Activated T-cell treated with anti-CD3 and anti-CD28 coated beads for 1 hour (primary cell): ENCODE data around the gene ZC3H15.
"Not testable (repeated sequence)": the region's sequence is repeated elsewhere in the genome, so short reads cannot be mapped to it uniquely, and the experiment has no call there.

ENCODE experiments used
- DNase-seq: peaks from one replicate; pipeline ENCODE4 v3.0.0-alpha.2; 2020; ENCODE audit warnings: low read depth

ZC3H15 gene

DNA sequence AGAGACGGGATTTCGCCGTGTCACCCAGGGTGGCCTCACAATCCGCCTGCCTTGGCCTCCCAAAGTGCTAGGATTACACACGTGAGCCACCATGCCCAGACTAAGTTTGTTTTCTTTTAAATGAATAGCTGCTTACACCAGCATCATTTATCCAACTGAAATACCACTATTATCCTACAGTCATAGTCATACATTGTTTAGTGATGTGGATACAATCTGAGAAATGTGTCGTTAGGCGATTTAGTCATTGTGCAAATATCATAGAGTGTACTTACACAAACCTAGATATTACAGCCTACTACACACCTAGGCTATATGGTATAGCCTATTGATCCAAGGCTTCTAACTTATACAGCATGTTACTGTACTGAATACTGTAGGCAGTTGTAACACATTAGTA lies 10.3 kb downstream of the ZC3H15 start:
- DNase-seq = no peak

GRCh38 chr2:186497928-186498327 lies 11.9 kb downstream of the ZC3H15 start:
- DNase-seq = no peak

GRCh38 chr2:186498834-186499233 lies 12.8 kb downstream of the ZC3H15 start:
- no peak for DNase-seq

- no peak for DNase-seq
Observed at GRCh38 chr2:186503827-186504606, 18.0 kb downstream of the ZC3H15 start.

- no peak for DNase-seq
Observed at GRCh38 chr2:186508263-186508662, 22.2 kb downstream of the ZC3H15 start.

DNA sequence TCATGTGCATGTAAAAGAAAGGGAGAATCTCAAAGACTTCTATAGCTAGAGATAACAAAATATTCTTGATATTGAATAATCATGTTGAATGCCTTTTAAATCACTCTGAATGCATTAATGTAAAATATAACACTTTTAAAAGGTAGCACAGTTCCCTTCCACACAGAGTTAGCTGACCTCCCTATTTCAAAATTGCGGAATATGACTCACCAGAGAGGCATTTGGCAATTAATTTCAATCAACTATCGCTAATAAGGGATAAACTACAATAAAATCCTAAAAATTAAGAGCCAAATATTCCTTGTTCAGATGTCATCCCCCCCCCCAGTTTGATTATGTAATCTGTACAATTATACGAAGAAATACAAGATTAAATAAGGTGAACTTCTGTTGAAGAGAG lies 29.3 kb downstream of the ZC3H15 start:
- DNase-seq = no peak

DNA sequence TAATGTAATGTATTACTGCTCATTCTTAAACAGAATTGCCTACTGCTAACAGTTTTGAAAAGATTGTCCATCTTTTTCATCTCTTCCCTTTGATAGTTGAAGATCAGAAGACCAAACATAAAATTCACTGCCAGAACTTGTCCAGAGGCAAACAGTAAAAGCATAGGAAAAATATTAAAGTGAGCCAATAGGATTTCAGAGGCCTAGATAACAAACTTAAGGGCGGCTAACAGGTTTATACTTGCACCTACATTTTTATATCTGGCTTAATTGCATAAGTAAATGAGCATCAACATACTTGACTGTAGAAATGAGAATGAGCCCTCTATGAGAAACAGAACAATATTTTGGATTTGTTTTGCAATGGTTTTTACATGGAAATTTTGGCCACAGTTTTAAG lies 30.3 kb downstream of the ZC3H15 start:
- no peak for DNase-seq

DNA sequence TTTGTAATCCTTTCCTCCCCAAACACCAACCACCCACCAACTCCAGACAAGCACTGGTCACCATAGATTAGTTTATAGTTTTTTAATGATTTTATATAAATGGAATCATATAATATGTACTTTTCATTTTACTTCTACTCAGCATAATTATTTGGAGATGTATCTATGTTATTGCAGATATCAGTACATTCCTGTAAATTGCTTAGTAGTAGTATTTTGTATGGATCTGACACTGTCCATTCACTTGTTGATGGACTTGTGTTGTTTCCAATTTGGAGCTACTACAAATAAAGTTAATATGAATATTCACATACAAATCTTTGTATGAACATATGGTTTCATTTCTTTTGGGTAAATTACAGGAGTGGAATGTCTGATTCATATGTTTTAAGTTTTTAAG lies 31.0 kb downstream of the ZC3H15 start:
- no peak for DNase-seq

GRCh38 chr2:186518291-186518690 lies 32.2 kb downstream of the ZC3H15 start:
- DNase-seq = no peak

DNA sequence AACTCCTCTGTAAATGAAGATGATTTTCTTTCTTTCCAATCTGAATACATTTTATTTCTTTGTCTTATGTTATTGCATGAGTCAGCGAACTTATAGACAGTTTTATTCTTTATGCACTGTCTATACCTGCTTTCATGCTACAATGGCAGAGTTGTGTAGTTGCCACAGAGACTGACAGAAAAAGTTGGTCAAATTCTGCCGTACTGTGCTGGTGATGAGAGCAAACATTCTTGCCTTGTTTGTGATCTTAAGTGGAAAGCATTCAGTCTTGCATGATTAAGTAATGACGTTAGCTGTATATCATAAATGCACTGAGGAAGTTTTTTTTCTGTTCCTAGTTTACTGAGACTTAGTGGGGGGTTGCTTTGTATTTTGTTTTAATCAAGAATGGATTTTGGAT lies 32.9 kb downstream of the ZC3H15 start:
- no peak for DNase-seq

GRCh38 chr2:186521570-186522153 lies 35.6 kb downstream of the ZC3H15 start:
- not testable (repeated sequence) for DNase-seq

GRCh38 chr2:186522450-186522849 lies 36.4 kb downstream of the ZC3H15 start:
- no peak for DNase-seq

DNA sequence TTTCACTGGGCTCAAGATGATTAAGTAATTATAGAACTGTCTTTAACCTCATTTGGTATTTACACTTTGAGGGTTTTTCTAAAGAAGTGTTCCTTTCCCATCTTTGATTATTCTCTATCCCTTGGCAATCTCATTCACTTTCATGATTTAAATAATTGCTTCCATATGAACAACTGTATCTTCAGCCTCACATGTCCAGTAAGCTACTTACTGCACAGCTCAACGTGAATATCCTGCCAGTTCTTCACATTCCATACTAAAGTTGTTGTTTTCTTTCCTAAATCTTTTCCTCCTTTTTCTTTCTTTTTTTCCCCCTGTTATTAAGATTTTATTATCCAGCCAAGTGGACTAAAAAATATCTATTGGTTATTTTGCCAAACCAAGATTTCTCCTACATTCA lies 37.7 kb downstream of the ZC3H15 start:
- DNase-seq = no peak

- DNase-seq = no peak
Observed at GRCh38 chr2:186526281-186526680, 40.2 kb downstream of the ZC3H15 start.

DNA sequence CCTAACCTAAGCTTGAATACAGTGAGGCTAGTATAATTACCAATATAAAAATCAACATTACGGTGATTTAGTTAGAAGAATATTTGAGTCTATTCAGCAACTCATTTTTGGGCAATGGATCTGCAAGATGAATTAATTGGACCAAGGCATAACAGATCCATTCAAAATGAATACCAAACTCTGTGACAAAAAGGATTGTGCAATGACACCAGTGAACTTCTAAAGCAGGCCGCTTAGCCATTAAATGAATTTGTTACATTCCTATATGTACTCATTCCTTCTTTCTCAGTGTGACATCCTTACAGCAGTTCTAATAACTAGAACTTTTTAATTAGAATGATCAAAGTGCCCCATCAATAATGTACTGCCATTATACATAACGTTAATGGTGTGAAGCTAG lies 44.3 kb downstream of the ZC3H15 start:
- DNase-seq = no peak

GRCh38 chr2:186531257-186531775 lies 45.3 kb downstream of the ZC3H15 start:
- DNase-seq = no peak

DNA sequence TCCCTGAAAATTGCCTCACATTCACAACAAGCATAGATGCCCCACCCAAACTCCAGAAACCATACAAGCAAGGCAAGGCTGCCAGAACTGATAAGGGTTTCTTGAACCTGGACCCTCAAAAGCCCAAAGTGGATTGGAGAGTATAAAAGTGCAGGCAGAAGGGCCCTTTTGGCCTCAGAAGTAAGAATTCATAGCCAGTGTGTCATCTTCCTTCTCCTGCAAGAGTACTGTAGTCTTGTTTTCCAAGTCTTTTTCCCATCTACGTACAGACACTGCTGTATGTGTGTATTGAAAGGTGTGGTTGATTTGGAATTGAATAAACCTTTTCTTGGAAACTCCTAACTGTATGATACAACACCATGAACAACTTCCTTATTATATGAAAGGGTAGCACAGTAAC lies 46.8 kb downstream of the ZC3H15 start:
- no peak for DNase-seq

- DNase-seq = no peak
Observed at GRCh38 chr2:186533717-186534116, 47.7 kb downstream of the ZC3H15 start.

DNA sequence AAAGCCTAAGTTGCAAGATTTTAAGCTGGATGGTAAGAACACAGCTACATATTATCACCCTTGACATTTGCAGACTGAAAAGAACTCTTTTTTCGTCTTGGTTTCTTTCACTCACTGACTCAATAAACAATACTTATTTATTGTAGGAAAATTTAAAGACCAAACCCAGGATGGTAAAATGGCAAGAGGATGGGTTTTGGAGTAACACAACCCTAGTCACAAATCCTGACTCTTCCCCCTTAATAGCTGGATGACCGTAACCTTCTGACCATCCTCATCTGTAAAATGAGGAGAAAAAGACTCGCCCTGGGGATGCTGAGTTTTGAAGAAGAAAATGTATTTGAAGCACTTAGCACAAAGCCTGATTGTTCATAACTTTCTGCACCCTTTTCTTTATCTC lies 48.3 kb downstream of the ZC3H15 start:
- no peak for DNase-seq

DNA sequence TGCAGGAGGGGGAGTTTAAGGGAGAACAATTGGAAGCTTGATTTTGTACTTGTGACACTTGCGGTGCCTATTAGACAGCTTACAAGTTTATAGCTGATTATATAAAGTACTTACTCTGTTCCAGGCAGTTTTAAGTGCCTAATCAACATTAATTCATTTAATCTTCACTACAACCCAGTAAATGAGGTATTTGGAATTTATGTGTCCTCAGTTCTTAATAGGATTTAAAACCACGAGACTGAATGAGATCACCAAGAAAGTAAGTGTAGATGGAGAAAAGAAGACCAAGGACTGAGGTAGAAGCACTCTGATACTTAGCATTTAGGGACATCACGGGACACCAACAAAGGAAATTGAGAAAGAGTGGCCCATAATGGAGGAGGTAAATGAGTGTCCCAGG lies 49.8 kb downstream of the ZC3H15 start:
- DNase-seq = no peak

DNA sequence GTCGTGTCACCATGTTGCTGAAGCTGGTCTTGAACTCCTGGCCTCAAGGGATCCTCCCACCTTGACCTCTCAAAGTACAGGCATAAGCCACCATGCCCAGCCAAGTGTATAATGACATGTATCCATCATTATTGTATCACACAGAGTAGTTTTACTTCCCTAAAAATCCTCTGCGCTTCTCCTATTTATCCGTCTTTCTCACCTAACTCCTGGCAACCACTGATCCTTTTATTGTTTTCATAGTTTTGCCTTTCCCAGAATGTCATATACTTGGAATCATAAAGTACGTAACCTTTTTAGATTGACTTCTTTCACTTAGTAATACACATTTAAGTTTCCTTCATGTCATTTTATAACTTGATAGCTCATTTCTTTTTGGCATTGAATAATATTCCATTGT lies 51.0 kb downstream of the ZC3H15 start:
- no peak for DNase-seq

- DNase-seq = no peak
Observed at GRCh38 chr2:186540941-186541340, 54.9 kb downstream of the ZC3H15 start.

GRCh38 chr2:186542002-186542401 lies 55.9 kb downstream of the ZC3H15 start:
- no peak for DNase-seq
